Fibroblast of villous mesenchyme (primary cell): ENCODE data around the gene ASTE1. TPM values are rescaled to one million over a fixed set of nuclear protein-coding genes. Genes with fewer than 3 reads are reported as not detected.

Source experiments
- DNase-seq: peaks from one replicate; pipeline ENCODE4 v3.0.0-alpha.2; 2010; ENCODE audit warnings: low read depth
- H3K4me3 ChIP-seq: 2 replicates; pipeline ENCODE4 v1.5.1; 2011; ENCODE audit warnings: low read depth, mild to moderate bottlenecking, low read length
- CTCF ChIP-seq: IDR thresholded peaks from 2 replicates; pipeline ENCODE4 v1.5.1; 2012; ENCODE audit warnings: low read depth, mild to moderate bottlenecking, low read length; ENCODE audit not compliant: insufficient read depth
- total RNA-seq: library from RNA; depleted of rRNA; stranded (reverse); fragments of >200 nt; gene quantifications from 2 replicates; pipeline ENCODE4 v1.2.3, GENCODE V29; 2012

The ASTE1 gene
- 7.3 and 9.0 TPM in 2 replicates for total RNA-seq

- peak within 1 kb of the TSS; percentile 90 for H3K4me3 ChIP-seq
- TF ChIP-seq CTCF, result no peak
- peak; percentile 80 for DNase-seq
Observed at GRCh38 chr3:131026321-131027151, at the start of gene ASTE1, which contains the start of gene NEK11. Gene ASTE1, minus strand, starts transcription at chr3:131026825. Its CDS starts 1,519 bp downstream, at chr3:131025306. Gene NEK11, plus strand, starts transcription at chr3:131026877. Its CDS starts 2,832 bp downstream, at chr3:131029709.

- no peak for TF ChIP-seq CTCF
- no peak for DNase-seq
Observed at GRCh38 chr3:131075632-131076328, 49.2 kb upstream of the ASTE1 start.

GRCh38 chr3:131072845-131073244 is 46.2 kb upstream of the ASTE1 start:
- H3K4me3 ChIP-seq, result no peak overlapping the region
- DNase-seq, result peak; percentile 32
- TF ChIP-seq CTCF, result no peak

More at GRCh38 chr3:131075632-131076328, 49.2 kb upstream of the ASTE1 start:
- no peak overlapping the region for H3K4me3 ChIP-seq

GRCh38 chr3:131072099-131072559 is 45.5 kb upstream of the ASTE1 start:
- no peak overlapping the region for H3K4me3 ChIP-seq
- TF ChIP-seq CTCF, result no peak
- DNase-seq, result peak; percentile 36

- TF ChIP-seq CTCF, result no peak
- DNase-seq, result no peak
- no peak overlapping the region for H3K4me3 ChIP-seq
Observed at GRCh38 chr3:131067983-131068382, 41.4 kb upstream of the ASTE1 start.

GRCh38 chr3:131053043-131053859 is 26.6 kb upstream of the ASTE1 start:
- peak; percentile 23 for DNase-seq
- H3K4me3 ChIP-seq, result no peak overlapping the region

More at GRCh38 chr3:131053043-131053859, 26.6 kb upstream of the ASTE1 start:
- peak; percentile 37 for TF ChIP-seq CTCF
